Endodermal cell (in vitro differentiated cells): ENCODE results near the gene RNF144A. TPM values are rescaled to one million over a fixed set of nuclear protein-coding genes. Genes with fewer than 3 reads are reported as not detected.

ENCODE experiments used
- DNase-seq: peaks from one replicate; pipeline ENCODE4 v3.0.0-alpha.2; 2017
- H3K27ac ChIP-seq: 2 replicates; pipeline ENCODE4 v1.5.1; 2013; ENCODE audit warnings: mild to moderate bottlenecking, low read depth, low read length, moderate library complexity
- H3K27me3 ChIP-seq: 2 replicates; pipeline ENCODE4 v1.6.1; 2013; ENCODE audit warnings: mild to moderate bottlenecking, low read length, moderate library complexity; ENCODE audit not compliant: insufficient read depth, control insufficient read depth, poor library complexity, severe bottlenecking
- H3K36me3 ChIP-seq: 2 replicates; pipeline ENCODE4 v1.7.0; 2013; ENCODE audit warnings: mild to moderate bottlenecking, low read length, moderate library complexity; ENCODE audit not compliant: control insufficient read depth, insufficient read depth
- H3K4me1 ChIP-seq: one replicate; pipeline ENCODE4 v1.7.0; 2013; ENCODE audit warnings: low read length; ENCODE audit not compliant: control insufficient read depth, insufficient read depth
- H3K4me3 ChIP-seq: 2 replicates; pipeline ENCODE4 v1.5.1; 2013; ENCODE audit warnings: mild to moderate bottlenecking, low read length, moderate library complexity
- H3K9ac ChIP-seq: 2 replicates; pipeline ENCODE4 v1.6.1; 2013; ENCODE audit warnings: mild to moderate bottlenecking, low read length, moderate library complexity; ENCODE audit not compliant: poor library complexity, severe bottlenecking; ENCODE audit errors: extremely low read depth
- H3K9me3 ChIP-seq: 2 replicates; pipeline ENCODE4 v1.6.1; 2013; ENCODE audit warnings: mild to moderate bottlenecking, low read length, moderate library complexity; ENCODE audit not compliant: control insufficient read depth
- H3K27ac Mint-ChIP-seq: 2 replicates; pipeline ENCODE4 v1.8.0; 2020; ENCODE audit warnings: mixed read lengths
- H3K27me3 Mint-ChIP-seq: 2 replicates; pipeline ENCODE4 v1.8.0; 2021; ENCODE audit warnings: mild to moderate bottlenecking, mixed read lengths; ENCODE audit not compliant: insufficient read depth
- H3K36me3 Mint-ChIP-seq: 2 replicates; pipeline ENCODE4 v1.8.0; 2020; ENCODE audit warnings: low read depth, mixed read lengths
- H3K4me1 Mint-ChIP-seq: 2 replicates; pipeline ENCODE4 v1.8.0; 2020; ENCODE audit warnings: mixed read lengths
- H3K4me3 Mint-ChIP-seq: 2 replicates; pipeline ENCODE4 v1.8.0; 2020; ENCODE audit warnings: mild to moderate bottlenecking, moderate library complexity, mixed read lengths
- H3K9me3 Mint-ChIP-seq: 2 replicates; pipeline ENCODE4 v1.8.0; 2020; ENCODE audit warnings: mild to moderate bottlenecking, mixed read lengths
- whole genome bisulfite sequencing, 2 experiments: methylation state at CpG; one replicate each; pipeline versions ENCODE4 v1.1.5 to v1.1.7; 2013; ENCODE audit warnings: missing lambda C conversion rate in 2 of 2, mixed read lengths in 1 of 2; ENCODE audit not compliant: insufficient coverage in 1 of 2, insufficient read length in 1 of 2; 5-methylcytosine and 5-hydroxymethylcytosine counted together
- total RNA-seq, 2 donors: library from RNA; stranded (reverse); fragmentation: NEBNext Ultra II Directional in 1 of 2; extraction: Animal tissue kit (Norgen Biotek cat#: 25700) in 1 of 2; gene quantifications; 2 replicates in 1 of 2; 3 replicates in 1 of 2; pipeline ENCODE4 v1.2.1, GENCODE V29; 2021
- TF ChIP-seq, protein P1 (sequence below): fragments of 200-600 bp; sonication (generic); conservative IDR thresholded peaks from 2 replicates; pipeline ENCODE4 v1.5.0; 2021; ENCODE audit warnings: antibody characterized with exemption, mild to moderate bottlenecking

The RNF144A gene
- total RNA-seq, 2 donors from 2014 or later, result 12.4 to 26.0 TPM

DNA sequence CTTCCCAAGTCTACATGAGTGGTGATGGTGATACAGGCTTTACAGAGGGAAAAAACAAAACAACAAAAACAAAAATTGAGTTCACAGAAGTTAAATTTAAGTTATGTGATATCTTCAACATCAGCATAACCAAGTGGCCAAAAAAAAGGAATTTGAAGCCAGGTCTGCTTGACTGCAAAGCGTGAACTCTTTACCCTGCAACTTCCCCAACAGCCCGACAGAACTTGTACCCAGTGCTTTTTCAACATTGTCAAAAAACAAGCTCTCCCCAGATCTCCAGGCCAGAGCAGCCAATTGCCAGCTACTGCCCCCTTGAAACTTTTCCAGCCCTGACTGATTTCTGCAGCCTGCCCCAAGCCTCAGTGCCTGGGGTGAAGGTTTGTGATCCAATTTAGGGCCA, 76.7 kb downstream of the RNF144A start:
- H3K36me3 Mint-ChIP-seq, result peaks cover 15% of the 10 kb centered on the region
- no peak overlapping the region for H3K4me3 ChIP-seq
- H3K9ac ChIP-seq, result no peak overlapping the region
- TF ChIP-seq, protein P1, sequence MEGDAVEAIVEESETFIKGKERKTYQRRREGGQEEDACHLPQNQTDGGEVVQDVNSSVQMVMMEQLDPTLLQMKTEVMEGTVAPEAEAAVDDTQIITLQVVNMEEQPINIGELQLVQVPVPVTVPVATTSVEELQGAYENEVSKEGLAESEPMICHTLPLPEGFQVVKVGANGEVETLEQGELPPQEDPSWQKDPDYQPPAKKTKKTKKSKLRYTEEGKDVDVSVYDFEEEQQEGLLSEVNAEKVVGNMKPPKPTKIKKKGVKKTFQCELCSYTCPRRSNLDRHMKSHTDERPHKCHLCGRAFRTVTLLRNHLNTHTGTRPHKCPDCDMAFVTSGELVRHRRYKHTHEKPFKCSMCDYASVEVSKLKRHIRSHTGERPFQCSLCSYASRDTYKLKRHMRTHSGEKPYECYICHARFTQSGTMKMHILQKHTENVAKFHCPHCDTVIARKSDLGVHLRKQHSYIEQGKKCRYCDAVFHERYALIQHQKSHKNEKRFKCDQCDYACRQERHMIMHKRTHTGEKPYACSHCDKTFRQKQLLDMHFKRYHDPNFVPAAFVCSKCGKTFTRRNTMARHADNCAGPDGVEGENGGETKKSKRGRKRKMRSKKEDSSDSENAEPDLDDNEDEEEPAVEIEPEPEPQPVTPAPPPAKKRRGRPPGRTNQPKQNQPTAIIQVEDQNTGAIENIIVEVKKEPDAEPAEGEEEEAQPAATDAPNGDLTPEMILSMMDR, result no peak
- peaks cover 16% of the 10 kb centered on the region for H3K36me3 ChIP-seq
- H3K4me3 Mint-ChIP-seq, result no peak overlapping the region
- peaks cover 9% of the 10 kb centered on the region for H3K9me3 ChIP-seq
- no peaks in the 10 kb centered on the region for H3K4me1 ChIP-seq
- H3K27me3 Mint-ChIP-seq, result no peaks in the 10 kb centered on the region
- H3K27me3 ChIP-seq, result no peaks in the 10 kb centered on the region
- no peak for DNase-seq
- no peak overlapping the region for H3K27ac Mint-ChIP-seq
- H3K4me1 Mint-ChIP-seq, result peaks cover 7% of the 10 kb centered on the region
- whole genome bisulfite sequencing, 2 experiments, result 90% methylated on average over 2 of the region's 2 CpGs; no CpG with 5 or more reads in 1 of the 2 experiments
- H3K27ac ChIP-seq, result peak overlapping the region; percentile 63
- H3K9me3 Mint-ChIP-seq, result peaks cover 9% of the 10 kb centered on the region

DNA sequence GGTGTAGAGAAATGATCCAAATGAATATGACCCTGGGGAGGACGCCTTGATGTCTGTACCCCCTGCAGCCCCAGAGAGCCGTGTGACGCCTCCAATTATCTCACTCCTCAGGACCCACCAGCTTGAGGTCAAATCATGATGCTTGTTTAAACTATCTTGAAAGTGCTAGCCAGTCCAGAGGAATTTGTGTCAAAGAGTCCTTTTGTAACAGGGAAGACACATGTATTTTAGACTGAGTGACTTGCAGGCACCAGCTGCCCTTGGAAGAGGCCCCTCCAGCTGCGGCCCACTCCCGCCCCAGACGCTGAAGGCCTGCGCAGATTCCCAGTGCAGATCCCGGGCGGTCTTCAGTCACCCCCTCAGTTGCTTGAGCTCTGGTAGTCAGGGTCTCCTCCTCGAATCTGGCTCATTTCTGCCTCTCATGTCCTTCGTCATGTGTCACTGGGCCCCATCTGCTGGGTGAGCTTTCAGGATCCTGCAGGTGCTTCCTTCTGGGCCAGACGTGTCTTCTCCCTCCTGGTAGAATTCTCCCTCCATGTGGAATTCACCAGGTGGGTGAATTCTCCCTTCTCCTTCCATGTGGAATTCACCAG, 77.4 kb downstream of the RNF144A start:
- peaks cover 9% of the 10 kb centered on the region for H3K9me3 ChIP-seq
- no peaks in the 10 kb centered on the region for H3K4me1 ChIP-seq
- H3K4me3 ChIP-seq, result no peak overlapping the region
- peaks cover 9% of the 10 kb centered on the region for H3K36me3 ChIP-seq
- no peak for DNase-seq
- no peak overlapping the region for H3K9ac ChIP-seq
- Mint-ChIP-seq H3K9me3 (peaks cover 9% of the 10 kb centered on the region), H3K4me3 (no peak overlapping the region), H3K27me3 (no peaks in the 10 kb centered on the region), H3K36me3 (peaks cover 11% of the 10 kb centered on the region), H3K27ac (no peak overlapping the region), H3K4me1 (peaks cover 7% of the 10 kb centered on the region)
- H3K27me3 ChIP-seq, result no peaks in the 10 kb centered on the region
- TF ChIP-seq, protein P1, result no peak
- peak overlapping the region; percentile 63 for H3K27ac ChIP-seq
- WGBS, 2 experiments, result 79 to 91% methylated on average over 11 to 12 of the region's 12 CpGs

DNA sequence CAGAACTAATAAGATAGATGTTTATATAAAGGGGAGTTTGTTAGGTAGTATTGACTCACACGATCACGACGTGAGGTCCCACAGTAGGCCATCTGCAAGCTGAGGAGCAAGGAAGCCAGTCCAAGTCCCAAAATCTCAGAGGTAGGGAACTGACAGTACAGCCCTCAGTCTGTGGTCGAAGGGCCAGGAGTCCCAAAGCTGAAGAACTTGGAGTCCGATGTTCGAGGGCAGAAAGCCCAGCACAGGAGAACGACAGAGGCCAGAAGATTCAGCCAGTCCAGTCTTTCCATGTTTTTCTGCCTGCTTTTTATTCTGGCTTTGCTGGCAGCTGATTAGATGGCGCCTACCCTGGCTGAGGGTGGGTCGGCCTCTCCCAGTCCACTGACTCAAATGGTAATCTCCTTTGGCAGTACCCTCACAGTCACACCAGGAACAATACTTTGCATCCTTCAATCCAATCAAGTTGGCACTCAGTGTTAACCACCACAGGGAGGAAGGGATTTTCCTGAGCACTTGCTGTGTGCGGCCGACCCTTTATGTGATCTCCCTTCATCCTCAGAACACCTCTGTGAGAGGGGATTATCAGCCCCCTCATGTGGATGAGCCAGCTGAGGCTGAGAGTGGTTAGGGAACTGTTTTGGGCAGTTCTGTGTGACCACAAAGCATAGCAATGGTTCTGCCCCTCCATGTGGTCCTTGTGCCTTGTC, 78.3 kb downstream of the RNF144A start:
- Histone ChIP-seq H3K4me1 (no peaks in the 10 kb centered on the region), H3K4me3 (no peak overlapping the region), H3K27me3 (no peaks in the 10 kb centered on the region), H3K9ac (no peak overlapping the region), H3K36me3 (peaks cover 8% of the 10 kb centered on the region), H3K9me3 (peaks cover 8% of the 10 kb centered on the region), H3K27ac (no peak overlapping the region)
- peaks cover 7% of the 10 kb centered on the region for H3K4me1 Mint-ChIP-seq
- no peak overlapping the region for H3K27ac Mint-ChIP-seq
- 91 to 94% methylated on average over 11 of the region's 11 CpGs for WGBS, 2 experiments
- no peak for DNase-seq
- TF ChIP-seq, protein P1, result no peak
- peaks cover 7% of the 10 kb centered on the region for H3K36me3 Mint-ChIP-seq
- H3K27me3 Mint-ChIP-seq, result no peaks in the 10 kb centered on the region
- peaks cover 8% of the 10 kb centered on the region for H3K9me3 Mint-ChIP-seq
- H3K4me3 Mint-ChIP-seq, result no peak overlapping the region
